HG02678 (cell line): ENCODE results near the gene PYGO2.
"Not testable (repeated sequence)": the region's sequence is repeated elsewhere in the genome, so short reads cannot be mapped to it uniquely, and the experiment has no call there.

Source experiments
- ATAC-seq: cut with Tn5 transposase; IDR thresholded peaks from one replicate; pipeline ENCODE4 v1.9.1; 2021; ENCODE audit warnings: mild to moderate bottlenecking, moderate library complexity; ENCODE audit not compliant: unreplicated experiment

PYGO2 gene

GRCh38 chr1:154983776-154984466 lies 22.3 kb upstream of the PYGO2 start:
- no peak for ATAC-seq

- ATAC-seq: peak; percentile 99
Measured at GRCh38 chr1:154982897-154983648, 21.5 kb upstream of the PYGO2 start, which contains the start of gene FLAD1. FLAD1 (plus strand) TSS chr1:154983344; CDS start chr1:154983695, 351 bp downstream.

GRCh38 chr1:154982341-154982740 lies 20.8 kb upstream of the PYGO2 start:
- no peak for ATAC-seq

- ATAC-seq: no peak
Measured at GRCh38 chr1:154978360-154978759, 16.8 kb upstream of the PYGO2 start.

GRCh38 chr1:154977762-154978161 lies 16.2 kb upstream of the PYGO2 start:
- not testable (repeated sequence) for ATAC-seq

GRCh38 chr1:154975409-154976059 lies 14.0 kb upstream of the PYGO2 start:
- no peak for ATAC-seq

- peak; percentile 38 for ATAC-seq
Measured at GRCh38 chr1:154974808-154975408, 13.3 kb upstream of the PYGO2 start.

- peak; percentile 72 for ATAC-seq
Measured at GRCh38 chr1:154974102-154974807, 12.7 kb upstream of the PYGO2 start, which contains the start of gene CKS1B. CKS1B (plus strand) TSS chr1:154974681; CDS start chr1:154974746, 65 bp downstream.

GRCh38 chr1:154973344-154974101 lies 11.9 kb upstream of the PYGO2 start:
- peak; percentile 11 for ATAC-seq

- no peak for ATAC-seq
Measured at GRCh38 chr1:154972517-154973343, 11.1 kb upstream of the PYGO2 start.

- no peak for ATAC-seq
Measured at GRCh38 chr1:154972213-154972516, 10.6 kb upstream of the PYGO2 start.

- no peak for ATAC-seq
Measured at GRCh38 chr1:154971341-154971998, 9.9 kb upstream of the PYGO2 start.

- peak; percentile 33 for ATAC-seq
Measured at GRCh38 chr1:154970631-154971340, 9.2 kb upstream of the PYGO2 start, which contains the start of gene SHC1. SHC1 (minus strand) TSS chr1:154970747; CDS start chr1:154970526, 221 bp downstream.

- ATAC-seq: no peak
Measured at GRCh38 chr1:154969860-154970452, 8.4 kb upstream of the PYGO2 start.

- no peak for ATAC-seq
Measured at GRCh38 chr1:154969246-154969645, 7.7 kb upstream of the PYGO2 start.

- ATAC-seq: no peak
Measured at GRCh38 chr1:154968731-154969130, 7.1 kb upstream of the PYGO2 start.

GRCh38 chr1:154967331-154967950 lies 5.9 kb upstream of the PYGO2 start:
- no peak for ATAC-seq
